ENCODE measurements around the gene ROR2.
"Not testable (repeated sequence)": the region's sequence is repeated elsewhere in the genome, so short reads cannot be mapped to it uniquely, and the experiment has no call there.

ROR2 gene

GRCh38 chr9:91643481-91644077, 306.4 kb downstream of the ROR2 start:
- H3K4me3 ChIP-seq (ENCODE audit: low read depth, low read length): no peak overlapping the region
- no peak for DNase-seq (ENCODE audit: low read depth)

DNA sequence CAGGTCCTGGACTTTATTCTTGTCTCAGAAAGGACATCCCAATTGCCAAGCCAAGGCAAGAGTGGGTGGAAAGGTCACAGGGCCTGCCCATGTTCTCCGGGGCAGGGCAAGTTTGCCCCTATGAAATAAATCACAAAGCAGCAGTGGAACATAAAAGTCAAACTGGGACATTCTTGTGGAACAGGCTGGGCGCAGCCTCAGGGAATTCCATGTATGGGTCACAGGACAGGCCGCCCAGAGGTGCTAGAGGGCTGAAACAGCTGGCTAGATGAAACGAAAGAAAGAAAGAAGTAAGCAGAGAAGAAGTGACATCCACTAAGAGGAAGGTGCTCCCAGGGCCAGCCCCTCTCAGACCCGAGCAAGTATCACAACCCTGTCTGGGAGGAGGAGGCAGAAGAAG, 307.3 kb downstream of the ROR2 start:
- no peak for DNase-seq (ENCODE audit: low read depth)
- no peak overlapping the region for H3K4me3 ChIP-seq (ENCODE audit: low read depth, low read length)

- H3K4me3 ChIP-seq (ENCODE audit: low read depth, low read length): no peak overlapping the region
- DNase-seq (ENCODE audit: low read depth): no peak
Measured at GRCh38 chr9:91640428-91640827, 309.6 kb downstream of the ROR2 start.

DNA sequence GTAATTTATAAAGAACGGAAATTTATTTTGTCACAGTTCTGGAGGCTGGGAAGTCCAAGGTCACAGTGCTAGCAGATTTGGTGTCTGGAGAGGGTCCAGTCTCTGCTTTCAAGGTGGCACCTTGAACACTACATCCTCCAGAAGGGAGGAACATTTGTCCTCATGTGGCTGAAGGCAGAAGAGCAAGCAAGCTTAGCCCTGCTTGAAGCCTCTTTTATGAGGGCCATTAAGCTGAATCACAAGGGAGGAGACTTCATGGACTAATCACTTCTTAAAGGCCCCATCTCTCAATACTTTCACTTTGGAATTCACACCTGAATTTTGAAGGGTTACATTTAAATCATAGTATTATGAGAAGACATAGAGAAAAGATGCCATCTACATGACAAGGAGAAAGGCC, 311.0 kb downstream of the ROR2 start:
- H3K4me3 ChIP-seq (ENCODE audit: low read depth, low read length): no peak overlapping the region
- no peak for DNase-seq (ENCODE audit: low read depth)

DNA sequence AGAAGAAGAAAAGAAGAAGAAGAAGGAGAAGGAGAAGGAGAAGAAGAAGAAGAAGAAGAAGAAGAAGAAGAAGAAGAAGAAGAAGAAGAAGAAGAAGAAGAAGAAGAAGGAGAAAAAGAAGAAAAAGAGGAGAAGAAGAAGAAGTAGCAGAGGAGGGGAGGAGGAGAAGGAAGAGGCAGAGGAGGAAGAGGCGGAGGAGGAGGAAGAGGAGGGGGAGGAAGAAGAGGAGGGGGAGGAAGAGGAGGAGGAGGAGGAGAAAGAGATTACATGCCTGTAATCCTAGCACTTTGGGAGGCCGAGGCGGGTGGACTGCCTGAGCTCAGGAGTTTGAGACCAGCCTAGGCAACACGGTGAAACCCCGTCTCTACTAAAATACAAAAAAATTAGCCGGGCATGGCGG, 315.2 kb downstream of the ROR2 start:
- not testable (repeated sequence) for H3K4me3 ChIP-seq (ENCODE audit: low read depth, low read length); DNase-seq (ENCODE audit: low read depth)

DNA sequence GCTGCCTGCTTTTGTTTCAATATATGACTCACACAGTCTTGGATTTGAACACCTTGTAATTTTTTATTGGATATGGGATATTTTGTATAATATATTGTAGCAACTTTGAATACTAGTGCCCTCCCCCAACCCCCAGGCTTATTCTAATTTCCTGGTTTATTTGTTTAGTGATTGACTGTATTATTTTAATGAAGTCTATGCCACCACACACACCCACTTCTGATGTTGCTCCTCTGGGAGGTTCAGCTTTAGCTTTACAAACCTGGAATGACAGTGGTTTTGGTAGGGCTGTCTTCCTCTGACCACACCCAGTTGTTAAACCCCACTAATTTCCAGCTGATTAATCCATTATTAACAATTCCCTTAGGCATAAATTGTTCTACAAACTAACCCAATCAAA, 320.3 kb downstream of the ROR2 start:
- no peak for DNase-seq (ENCODE audit: low read depth)
- H3K4me3 ChIP-seq (ENCODE audit: low read depth, low read length): no peak overlapping the region

- no peak for DNase-seq (ENCODE audit: low read depth)
- no peak overlapping the region for H3K4me3 ChIP-seq (ENCODE audit: low read depth, low read length)
Measured at GRCh38 chr9:91628892-91629291, 321.1 kb downstream of the ROR2 start.

- no peak overlapping the region for H3K4me3 ChIP-seq (ENCODE audit: low read depth, low read length)
- no peak for DNase-seq (ENCODE audit: low read depth)
Measured at GRCh38 chr9:91625331-91625730, 324.7 kb downstream of the ROR2 start.

GRCh38 chr9:91623004-91623403, 327.0 kb downstream of the ROR2 start:
- no peak for DNase-seq (ENCODE audit: low read depth)
- H3K4me3 ChIP-seq (ENCODE audit: low read depth, low read length): no peak overlapping the region

- H3K4me3 ChIP-seq (ENCODE audit: low read depth, low read length); DNase-seq (ENCODE audit: low read depth): not testable (repeated sequence)
Measured at GRCh38 chr9:91622121-91622520, 327.9 kb downstream of the ROR2 start.

GRCh38 chr9:91614044-91614443, 336.0 kb downstream of the ROR2 start:
- not testable (repeated sequence) for DNase-seq (ENCODE audit: low read depth); H3K4me3 ChIP-seq (ENCODE audit: low read depth, low read length)

GRCh38 chr9:91611582-91611981, 338.4 kb downstream of the ROR2 start:
- no peak for DNase-seq (ENCODE audit: low read depth)
- no peak overlapping the region for H3K4me3 ChIP-seq (ENCODE audit: low read depth, low read length)

DNA sequence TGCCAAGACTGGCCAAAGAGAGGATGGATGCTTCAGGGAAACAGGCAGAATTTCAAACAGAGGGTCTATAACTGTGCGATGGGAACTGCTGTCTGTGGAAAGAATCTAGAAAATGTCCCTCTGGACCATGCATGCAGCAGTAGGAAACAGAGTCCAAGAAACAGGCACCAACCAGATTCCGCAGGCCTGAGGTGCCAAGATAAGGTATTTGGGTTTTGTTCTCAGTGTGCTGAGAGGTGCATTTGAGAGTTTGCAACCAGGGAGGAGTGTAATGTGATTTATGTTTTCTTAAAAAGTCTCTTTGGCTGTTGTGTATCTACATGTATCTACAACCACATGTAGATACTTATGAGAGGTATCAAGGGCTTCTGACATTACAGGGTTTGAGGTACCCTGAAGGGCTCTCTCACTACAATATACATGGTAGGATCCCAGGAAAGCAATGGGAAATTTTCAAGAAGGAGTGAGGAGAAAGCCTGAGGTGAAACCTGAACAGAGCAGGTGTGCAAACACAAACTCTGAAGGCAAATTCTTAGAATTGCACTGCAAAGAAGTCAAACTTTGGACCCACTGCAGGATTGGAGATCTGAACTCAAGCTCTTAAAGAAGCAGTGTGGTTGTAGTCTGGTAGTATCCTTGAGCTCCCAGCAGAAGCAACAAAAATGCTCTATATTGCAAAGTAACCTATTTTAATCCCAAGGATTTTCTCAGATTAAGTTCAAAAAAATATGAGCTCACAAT, 343.6 kb downstream of the ROR2 start:
- H3K4me3 ChIP-seq (ENCODE audit: low read depth, low read length): no peak overlapping the region
- no peak for DNase-seq (ENCODE audit: low read depth)

DNA sequence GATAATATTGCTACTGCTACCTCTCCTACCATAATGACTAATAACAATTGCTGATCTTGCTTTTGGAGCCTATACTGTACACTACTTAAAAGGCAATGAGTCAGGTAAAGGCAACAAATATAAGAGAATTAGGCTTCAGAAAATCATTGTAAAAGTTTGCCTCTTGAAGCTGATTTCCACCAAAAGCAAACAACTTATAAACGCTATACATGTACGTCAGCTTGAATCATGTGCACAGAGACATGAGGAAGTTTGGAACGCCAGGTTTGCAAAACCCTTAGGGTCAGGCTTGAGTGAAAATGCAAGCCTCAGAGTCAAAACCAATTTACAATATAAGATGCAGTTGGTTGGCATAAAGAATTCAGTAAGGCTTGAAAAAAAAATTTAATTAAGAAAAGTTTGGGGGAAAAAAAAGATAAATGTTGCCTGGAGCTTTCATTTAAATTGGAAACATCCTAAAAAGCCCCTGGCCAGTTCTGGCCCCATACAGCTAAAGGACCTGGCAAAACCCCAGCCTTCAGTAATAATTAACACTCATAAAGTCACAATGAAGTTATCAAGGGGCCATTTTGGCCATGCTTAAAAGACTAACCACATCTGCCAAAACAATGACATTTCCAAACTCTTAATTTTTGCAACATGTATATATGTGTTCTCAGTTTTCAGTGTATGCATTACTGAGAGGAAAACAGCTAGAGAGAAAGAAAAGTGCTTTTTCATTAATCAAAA, 345.4 kb downstream of the ROR2 start:
- no peak for DNase-seq (ENCODE audit: low read depth)
- H3K4me3 ChIP-seq (ENCODE audit: low read depth, low read length): no peak overlapping the region

DNA sequence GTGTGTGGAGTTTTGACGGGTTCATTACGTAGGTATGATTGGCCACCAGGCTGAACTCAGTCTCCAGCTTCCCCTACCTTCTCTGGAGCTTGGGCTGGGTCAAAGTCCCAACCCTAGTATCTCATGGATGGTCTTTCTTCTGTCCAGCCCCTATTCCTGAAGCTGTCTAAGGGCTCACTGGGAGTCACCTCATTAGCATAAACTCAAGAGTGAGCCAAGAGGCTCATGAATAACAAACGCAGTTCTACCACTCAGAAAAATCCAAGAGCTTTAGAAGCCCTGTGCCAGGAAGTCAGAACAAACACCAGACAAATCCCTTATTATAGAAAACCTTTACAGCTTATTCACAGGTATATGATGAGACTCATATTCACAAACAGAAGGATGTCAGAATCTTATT, 346.1 kb downstream of the ROR2 start:
- H3K4me3 ChIP-seq (ENCODE audit: low read depth, low read length): no peak overlapping the region
- no peak for DNase-seq (ENCODE audit: low read depth)

- no peak overlapping the region for H3K4me3 ChIP-seq (ENCODE audit: low read depth, low read length)
- DNase-seq (ENCODE audit: low read depth): no peak
Measured at GRCh38 chr9:91599564-91599963, 350.5 kb downstream of the ROR2 start.

DNA sequence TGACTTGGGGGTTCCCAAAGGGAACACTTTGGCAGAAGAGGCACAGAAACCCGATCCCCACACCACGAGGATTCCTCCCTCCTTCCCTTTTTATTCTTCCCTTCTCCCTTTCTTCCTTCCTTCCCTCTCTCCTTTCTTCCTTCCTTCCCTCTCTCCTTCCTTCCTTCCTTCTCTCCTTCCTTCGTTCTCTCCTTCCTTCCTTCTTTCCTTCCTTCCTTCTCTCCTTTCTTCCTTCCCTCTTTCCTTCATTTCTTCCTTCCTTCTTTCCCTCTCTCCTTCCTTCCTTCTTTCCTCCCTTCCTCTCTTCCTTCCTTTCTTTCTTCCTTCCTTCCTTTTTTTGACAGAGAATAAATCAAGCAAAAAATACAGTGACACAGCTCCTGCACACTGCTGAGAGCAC, 358.4 kb downstream of the ROR2 start:
- no peak overlapping the region for H3K4me3 ChIP-seq (ENCODE audit: low read depth, low read length)
- DNase-seq (ENCODE audit: low read depth): no peak

DNA sequence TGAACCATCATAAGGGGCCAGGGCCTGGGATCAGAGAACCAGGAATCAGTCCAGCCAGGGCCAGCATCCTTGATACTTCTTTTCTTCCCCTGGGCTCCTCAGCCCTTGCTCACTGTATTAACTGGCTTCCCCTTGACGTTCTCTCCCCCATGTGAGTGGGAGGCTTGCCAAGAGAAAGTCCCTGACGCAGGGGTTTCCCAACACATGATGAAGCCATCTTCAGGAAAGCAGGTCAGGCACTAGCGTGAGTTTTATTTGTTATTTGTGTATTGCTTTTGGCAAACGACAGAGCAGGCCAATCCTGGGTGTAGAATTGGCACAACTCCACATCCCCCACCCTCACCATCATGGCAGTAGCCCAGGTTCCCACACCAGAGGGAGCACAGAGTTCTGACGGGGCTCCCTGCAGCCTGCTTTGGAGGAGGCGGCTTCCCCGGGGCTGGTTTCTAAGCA, 360.9 kb downstream of the ROR2 start:
- DNase-seq (ENCODE audit: low read depth): peak; percentile 84
- no peak overlapping the region for H3K4me3 ChIP-seq (ENCODE audit: low read depth, low read length)

GRCh38 chr9:91586282-91586681, 363.7 kb downstream of the ROR2 start:
- no peak overlapping the region for H3K4me3 ChIP-seq (ENCODE audit: low read depth, low read length)
- DNase-seq (ENCODE audit: low read depth): no peak

GRCh38 chr9:91583966-91584365, 366.1 kb downstream of the ROR2 start:
- DNase-seq (ENCODE audit: low read depth): no peak
- no peak overlapping the region for H3K4me3 ChIP-seq (ENCODE audit: low read depth, low read length)
